Loucy (cell line): Measurements from ENCODE around the gene IREB2.

Experiments used
- H2AFZ ChIP-seq: fragments of 200-600 bp; sonication (generic); 2 replicates; pipeline ENCODE4 v1.6.0; 2016; ENCODE audit warnings: antibody characterized with exemption, mild to moderate bottlenecking, low read length, moderate library complexity
- H3F3A ChIP-seq: fragments of 200-600 bp; 2 replicates; pipeline ENCODE4 v1.6.0; 2016; ENCODE audit warnings: antibody characterized with exemption, low read depth, mild to moderate bottlenecking
- H3K27me3 ChIP-seq: fragments of 200-600 bp; sonication (generic); 2 replicates; pipeline ENCODE4 v1.6.1; 2014; ENCODE audit warnings: low read length, mild to moderate bottlenecking; ENCODE audit not compliant: insufficient read depth, poor library complexity, severe bottlenecking
- H3K36me3 ChIP-seq: fragments of 200-600 bp; sonication (generic); 2 replicates; pipeline ENCODE4 v1.6.1; 2016; ENCODE audit warnings: low read length; ENCODE audit not compliant: insufficient read depth
- H3K4me1 ChIP-seq: fragments of 200-600 bp; sonication (generic); 2 replicates; pipeline ENCODE4 v1.5.1; 2014; ENCODE audit warnings: low read length, mild to moderate bottlenecking; ENCODE audit not compliant: insufficient read depth, poor library complexity, severe bottlenecking
- H3K4me2 ChIP-seq: fragments of 200-600 bp; sonication (generic); 2 replicates; pipeline ENCODE4 v1.6.0; 2014; ENCODE audit warnings: antibody characterized with exemption, low read length, low read depth, mild to moderate bottlenecking; ENCODE audit not compliant: poor library complexity, severe bottlenecking
- H3K4me3 ChIP-seq: fragments of 200-600 bp; sonication (generic); 2 replicates; pipeline ENCODE4 v1.5.1; 2014; ENCODE audit warnings: low read length, mild to moderate bottlenecking, mixed read lengths; ENCODE audit not compliant: poor library complexity, severe bottlenecking
- H3K79me2 ChIP-seq: fragments of 200-600 bp; sonication (generic); 2 replicates; pipeline ENCODE4 v1.6.1; 2014; ENCODE audit warnings: low read length; ENCODE audit not compliant: insufficient read depth
- H3K9ac ChIP-seq: fragments of 200-600 bp; sonication (generic); 2 replicates; pipeline ENCODE4 v1.6.0; 2014; ENCODE audit warnings: mild to moderate bottlenecking, low read depth, low read length, moderate library complexity; ENCODE audit not compliant: poor library complexity, severe bottlenecking
- H3K9me2 ChIP-seq: fragments of 200-600 bp; sonication (generic); replicated peaks from 2 replicates; pipeline ENCODE4 v1.6.1; 2016; ENCODE audit warnings: low read depth, low read length, mixed read lengths
- H3K9me3 ChIP-seq: fragments of 200-600 bp; sonication (generic); 2 replicates; pipeline ENCODE4 v1.6.1; 2014; ENCODE audit warnings: mild to moderate bottlenecking, antibody characterized with exemption, low read length, low read depth; ENCODE audit not compliant: insufficient read depth
- H4K20me1 ChIP-seq: fragments of 200-600 bp; sonication (generic); 2 replicates; pipeline ENCODE4 v1.6.0; 2014; ENCODE audit warnings: antibody characterized with exemption, low read length, mild to moderate bottlenecking; ENCODE audit not compliant: insufficient read depth, poor library complexity, severe bottlenecking
- CTCF ChIP-seq: fragments of 200-600 bp; sonication (generic); conservative IDR thresholded peaks from 2 replicates; pipeline ENCODE4 v1.5.1; 2014; ENCODE audit warnings: mild to moderate bottlenecking, antibody characterized with exemption, low read length
- EZH2phosphoT487 ChIP-seq: fragments of 200-600 bp; IDR thresholded peaks from 2 replicates; pipeline ENCODE4 v1.6.1; 2018; ENCODE audit warnings: antibody characterized with exemption, mild to moderate bottlenecking, moderate library complexity, borderline replicate concordance

The IREB2 gene

GRCh38 chr15:78446551-78446950 is 8.5 kb downstream of the IREB2 start:
- TF ChIP-seq EZH2phosphoT487 (no peak), CTCF (no peak)
- Histone ChIP-seq H3K9ac (no peak overlapping the region), H3K4me1 (peaks cover 27% of the 10 kb centered on the region), H3K4me2 (no peak overlapping the region), H3K4me3 (no peak overlapping the region), H2AFZ (no peak overlapping the region), H3K9me2 (no peaks in the 10 kb centered on the region), H3K27me3 (no peaks in the 10 kb centered on the region), H3F3A (no peaks in the 10 kb centered on the region), H3K79me2 (peaks cover 100% of the 10 kb centered on the region), H4K20me1 (peaks cover 77% of the 10 kb centered on the region), H3K36me3 (peaks cover 35% of the 10 kb centered on the region; the same call in 1 of the 2 replicates), H3K9me3 (no peaks in the 10 kb centered on the region)

- TF ChIP-seq CTCF (no peak), EZH2phosphoT487 (no peak)
- no peak overlapping the region for H2AFZ ChIP-seq
- H3K4me2 ChIP-seq = no peak overlapping the region
- peaks cover 16% of the 10 kb centered on the region for H3K4me1 ChIP-seq
- peaks cover 100% of the 10 kb centered on the region for H3K79me2 ChIP-seq
- H3K27me3 ChIP-seq = no peaks in the 10 kb centered on the region
- H3K4me3 ChIP-seq = no peak overlapping the region
- no peaks in the 10 kb centered on the region for H3K9me2 ChIP-seq
- peak overlapping the region; percentile 19 for H3K9ac ChIP-seq
- peaks cover 80% of the 10 kb centered on the region for H4K20me1 ChIP-seq
- no peaks in the 10 kb centered on the region for H3F3A ChIP-seq
- no peaks in the 10 kb centered on the region for H3K9me3 ChIP-seq
- peaks cover 22% of the 10 kb centered on the region; the same call in 1 of the 2 replicates for H3K36me3 ChIP-seq
These were observed 10.6 kb downstream of the IREB2 start for GRCh38 chr15:78448441-78449219.

- no peak overlapping the region for H3K4me3 ChIP-seq
- TF ChIP-seq EZH2phosphoT487 = no peak
- no peak for TF ChIP-seq CTCF
- no peak overlapping the region for H2AFZ ChIP-seq
These were observed 11.4 kb downstream of the IREB2 start for GRCh38 chr15:78449220-78449999.

More at GRCh38 chr15:78449220-78449999, 11.4 kb downstream of the IREB2 start:
- Histone ChIP-seq H3K9ac (no peak overlapping the region), H3K36me3 (peaks cover 22% of the 10 kb centered on the region; the same call in 1 of the 2 replicates), H3K9me3 (no peaks in the 10 kb centered on the region), H3K27me3 (no peaks in the 10 kb centered on the region), H3K4me1 (peaks cover 15% of the 10 kb centered on the region), H3K9me2 (no peaks in the 10 kb centered on the region), H3F3A (no peaks in the 10 kb centered on the region), H3K4me2 (no peak overlapping the region), H3K79me2 (peaks cover 100% of the 10 kb centered on the region), H4K20me1 (peaks cover 80% of the 10 kb centered on the region)
